H1 (cell line): ENCODE results near the gene C4B. TPM values are rescaled to one million over a fixed set of nuclear protein-coding genes. Genes with fewer than 3 reads are reported as not detected.

Experiments used
- CTCF ChIA-PET: fragments of 300-600 bp; sonication (Branson Sonifier 250); formaldehyde crosslinking; loops from one replicate; lab custom pipeline; 2021; ENCODE audit not compliant: partially characterized antibody; lab: Charles Lee
- POLR2A ChIA-PET: fragments of 300-600 bp; sonication (Branson Sonifier 250); formaldehyde crosslinking; loops from one replicate; lab custom pipeline; 2021; ENCODE audit warnings: inconsistent platforms; ENCODE audit not compliant: partially characterized antibody; lab: Charles Lee
- DNase-seq, 2 experiments: peaks; one replicate each; pipeline versions ENCODE4 v3.0.0 to v3.0.0-alpha.2; 2010 to 2022; ENCODE audit warnings: low spot score in 2 of 2, low read depth in 1 of 2, mixed read lengths in 1 of 2
- FAIRE-seq: peaks from 2 replicates; lab custom pipeline; 2011; peaks lifted over from hg19 to GRCh38; lab: Jason Lieb, UNC
- H2AFZ ChIP-seq: 2 replicates; pipeline ENCODE4 v1.8.1; 2012; ENCODE audit warnings: low read length, inconsistent platforms
- H2AK5ac ChIP-seq: 2 replicates; pipeline ENCODE4 v1.6.1; 2013; ENCODE audit warnings: low read depth, low read length
- H2BK120ac ChIP-seq: replicated peaks from 2 replicates; pipeline ENCODE3; 2013; ENCODE audit warnings: low read depth, low read length, inconsistent platforms
- H2BK12ac ChIP-seq: 2 replicates; pipeline ENCODE4 v1.6.1; 2013; ENCODE audit warnings: low read depth, low read length
- H2BK15ac ChIP-seq: 2 replicates; pipeline ENCODE4 v1.6.1; 2013; ENCODE audit warnings: low read length
- H2BK20ac ChIP-seq: 2 replicates; pipeline ENCODE4 v1.6.1; 2013; ENCODE audit warnings: low read length
- H2BK5ac ChIP-seq: 2 replicates; pipeline ENCODE4 v1.6.1; 2013; ENCODE audit warnings: low read depth, low read length
- H3K14ac ChIP-seq: 2 replicates; pipeline ENCODE4 v1.6.1; 2013; ENCODE audit warnings: inconsistent platforms; ENCODE audit not compliant: insufficient read length
- H3K18ac ChIP-seq: 2 replicates; pipeline ENCODE4 v1.6.1; 2013; ENCODE audit warnings: low read length; ENCODE audit errors: extremely low read depth
- H3K23ac ChIP-seq: 2 replicates; pipeline ENCODE4 v1.6.1; 2013; ENCODE audit warnings: inconsistent platforms; ENCODE audit not compliant: insufficient read length
- H3K23me2 ChIP-seq: 2 replicates; pipeline ENCODE4 v1.6.1; 2013; ENCODE audit warnings: low read depth, low read length
- H3K27ac ChIP-seq: 2 replicates; pipeline ENCODE4 v1.6.1; 2011; ENCODE audit warnings: low read depth, low read length, inconsistent platforms
- H3K27me3 ChIP-seq, 4 experiments: replicated peaks in 1 of 4; 1 replicate in 1 of 4; 2 replicates in 3 of 4; pipeline versions ENCODE4 v1.6.1 to v1.8.1; 2011 to 2013; ENCODE audit warnings: low read length in 3 of 4, mild to moderate bottlenecking in 3 of 4, inconsistent platforms in 2 of 4, mixed read lengths in 2 of 4, moderate library complexity in 1 of 4; ENCODE audit not compliant: control insufficient read depth in 3 of 4, insufficient read depth in 3 of 4; ENCODE audit errors: extremely low read depth in 1 of 4
- H3K36me3 ChIP-seq, 4 experiments: 2 replicates each; pipeline versions ENCODE4 v1.6.1 to v1.8.1; 2011 to 2013; ENCODE audit warnings: mild to moderate bottlenecking in 4 of 4, low read length in 3 of 4, moderate library complexity in 2 of 4, control low read depth in 1 of 4, inconsistent platforms in 1 of 4; ENCODE audit not compliant: insufficient read depth in 4 of 4, control insufficient read depth in 2 of 4
- H3K4ac ChIP-seq: replicated peaks from 2 replicates; pipeline ENCODE3; 2013; ENCODE audit warnings: low read length, low read depth, mixed read lengths, inconsistent platforms; ENCODE audit not compliant: insufficient read length
- H3K4me1 ChIP-seq, 4 experiments: replicated peaks in 1 of 4; 1 replicate in 1 of 4; 2 replicates in 3 of 4; pipeline versions ENCODE4 v1.6.1 to v1.8.1; 2011 to 2013; ENCODE audit warnings: low read length in 3 of 4, inconsistent platforms in 2 of 4, mixed read lengths in 1 of 4; ENCODE audit not compliant: insufficient read depth in 4 of 4, control insufficient read depth in 3 of 4
- H3K4me2 ChIP-seq, 2 experiments: 2 replicates each; pipeline versions ENCODE4 v1.6.1 to v1.8.1; 2011 to 2013; ENCODE audit warnings: low read depth in 2 of 2, low read length in 2 of 2, control low read depth in 1 of 2, inconsistent platforms in 1 of 2, mild to moderate bottlenecking in 1 of 2; ENCODE audit not compliant: insufficient read depth in 1 of 2
- H3K4me3 ChIP-seq, 4 experiments: fragments of 200-600, 300-600 bp in 1 of 4; sonication (generic), shearing (Covaris generic), sonication (Bioruptor Twin) in 1 of 4; 2 replicates each; pipeline versions ENCODE4 v1.5.1 to v1.8.1; 2011 to 2016; ENCODE audit warnings: low read length in 4 of 4, low read depth in 3 of 4, control low read depth in 2 of 4, inconsistent platforms in 2 of 4, mild to moderate bottlenecking in 2 of 4, mixed read lengths in 1 of 4, moderate library complexity in 1 of 4; ENCODE audit not compliant: insufficient read depth in 2 of 4; ENCODE audit errors: extremely low read depth in 1 of 4
- H3K56ac ChIP-seq: replicated peaks from 2 replicates; pipeline ENCODE3; 2013; ENCODE audit warnings: low read depth, mild to moderate bottlenecking, mixed read lengths, low read length, inconsistent platforms; ENCODE audit not compliant: insufficient read length
- H3K79me1 ChIP-seq: 2 replicates; pipeline ENCODE4 v1.6.1; 2013; ENCODE audit warnings: low read depth, low read length, control low read depth
- H3K79me2 ChIP-seq, 2 experiments: 2 replicates each; pipeline versions ENCODE4 v1.6.1 to v1.8.1; 2012 to 2013; ENCODE audit warnings: low read length in 2 of 2, mild to moderate bottlenecking in 2 of 2, inconsistent platforms in 1 of 2; ENCODE audit not compliant: insufficient read depth in 2 of 2, control insufficient read depth in 1 of 2
- H3K9ac ChIP-seq, 4 experiments: replicated peaks in 1 of 4; 1 replicate in 1 of 4; 2 replicates in 3 of 4; pipeline versions ENCODE4 v1.6.1 to v1.8.1; 2011 to 2013; ENCODE audit warnings: low read depth in 3 of 4, low read length in 3 of 4, control low read depth in 2 of 4, mild to moderate bottlenecking in 2 of 4, moderate library complexity in 2 of 4, inconsistent platforms in 1 of 4; ENCODE audit errors: extremely low read depth in 1 of 4
- H3K9me3 ChIP-seq, 2 experiments: 2 replicates each; pipeline versions ENCODE4 v1.6.1 to v1.8.1; 2012 to 2013; ENCODE audit warnings: mild to moderate bottlenecking in 2 of 2, moderate library complexity in 2 of 2, control low read depth in 1 of 2, inconsistent platforms in 1 of 2, low read depth in 1 of 2, low read length in 1 of 2, mixed read lengths in 1 of 2; ENCODE audit not compliant: insufficient read depth in 2 of 2
- H4K20me1 ChIP-seq, 2 experiments: replicated peaks in 1 of 2; 2 replicates each; pipeline versions ENCODE3 to v1.8.1; 2011 to 2013; ENCODE audit warnings: inconsistent platforms in 2 of 2, low read length in 2 of 2, mild to moderate bottlenecking in 1 of 2; ENCODE audit not compliant: insufficient read depth in 2 of 2, control insufficient read depth in 1 of 2
- H4K5ac ChIP-seq: 2 replicates; pipeline ENCODE4 v1.6.1; 2013; ENCODE audit warnings: low read length, low read depth, mixed read lengths, inconsistent platforms; ENCODE audit not compliant: insufficient read length
- H4K8ac ChIP-seq: 2 replicates; pipeline ENCODE4 v1.8.0; 2013; ENCODE audit warnings: mild to moderate bottlenecking, moderate library complexity, low read length, inconsistent platforms; ENCODE audit not compliant: insufficient read depth; ENCODE audit errors: extremely low read depth
- H4K91ac ChIP-seq: replicated peaks from 2 replicates; pipeline ENCODE3; 2013; ENCODE audit warnings: low read length, mixed read lengths, inconsistent platforms; ENCODE audit not compliant: insufficient read length
- EGR1 ChIP-seq: IDR thresholded peaks from 2 replicates; pipeline ENCODE4 v1.6.1; 2011; ENCODE audit warnings: low read depth, low read length, borderline replicate concordance
- POLR2A ChIP-seq, 2 experiments: IDR thresholded peaks; 1 replicate in 1 of 2; 2 replicates in 1 of 2; pipeline ENCODE4 v1.6.1; 2011; ENCODE audit warnings: low read depth in 2 of 2, low read length in 2 of 2, mild to moderate bottlenecking in 2 of 2; ENCODE audit errors: control extremely low read depth in 1 of 2
- SIX5 ChIP-seq: IDR thresholded peaks from 2 replicates; pipeline ENCODE4 v1.6.1; 2011; ENCODE audit warnings: mild to moderate bottlenecking, low read depth, low read length
- WGBS, 2 experiments: shearing (Covaris generic) in 1 of 2; methylation state at CpG; one replicate each; pipeline versions ENCODE4 v1.1.6 to v1.1.7; 2013 to 2015; ENCODE audit warnings: low lambda C conversion rate in 2 of 2, mixed read lengths in 2 of 2, inconsistent platforms in 1 of 2, low coverage in 1 of 2, missing lambda C conversion rate in 1 of 2; ENCODE audit not compliant: insufficient replicate concordance in 2 of 2, insufficient coverage in 1 of 2, insufficient read length in 1 of 2; ENCODE audit errors: extremely low coverage in 1 of 2, missing lambda C conversion rate in 1 of 2; 5-methylcytosine and 5-hydroxymethylcytosine counted together
- polyA plus RNA-seq, 7 experiments: library from polyadenylated mRNA; depleted of rRNA in 3 of 7; stranded (reverse) in 5 of 7; unstranded in 2 of 7; fragments of >200 nt in 5 of 7; fragments of 200-250 nt in 2 of 7; gene quantifications; 1 replicate in 5 of 7; 2 replicates in 1 of 7; 4 replicates in 1 of 7; pipeline versions ENCODE4 v1.2.1 to v1.2.3, GENCODE V29; 2011 to 2013; ENCODE audit warnings: missing spikeins in 2 of 7, mixed read lengths in 2 of 7
- total RNA-seq: library from RNA; stranded (reverse); fragmentation: NEBNext Ultra II Directional; extraction: Animal tissue kit (Norgen Biotek cat#: 25700); gene quantifications from 2 replicates; pipeline ENCODE4 v1.2.1, GENCODE V29; 2021

The C4B gene
- total and polyA plus RNA-seq, 2 of the 8 experiments (the other 6 are each of a cell fraction or from before 2014, with no cell fraction given), result 0.74 to 3.5 TPM

- H3K36me3 ChIP-seq, result peaks cover 14 to 67% (median 57%) of the 10 kb centered on the region in 4 experiments
Observed at GRCh38 chr6:31965700-31966099, 48.9 kb upstream of the C4B start.

More at GRCh38 chr6:31965700-31966099, 48.9 kb upstream of the C4B start:
- no peak overlapping the region for H3K23ac ChIP-seq
- H4K5ac ChIP-seq, result no peak overlapping the region
- ChIA-PET CTCF (interaction anchor here (1.3 to 10.2 kb wide), 3 partner anchors 14 to 81 kb away, joined by 3 to 84 read pairs (median 4); no protein-coding TSS in a partner anchor), POLR2A (interaction anchor here (0.6 to 15.3 kb wide), 3 partner anchors 10 to 12 kb away, joined by 3 to 279 read pairs (median 3); partner anchors contain the start of genes NELFE and SKIC2)
- no peak overlapping the region for H3K18ac ChIP-seq
- no peak overlapping the region for H2BK20ac ChIP-seq
- no peaks in the 10 kb centered on the region; a peak in 1 of 4 replicates for H3K79me2 ChIP-seq
- H4K20me1 ChIP-seq, result peaks cover 0 to 3% of the 10 kb centered on the region in 2 experiments
- TF ChIP-seq SIX5, result no peak
- TF ChIP-seq EGR1, result no peak
- no peak for TF ChIP-seq POLR2A (IDR thresholded peaks at IDR 0.05; ENCODE audit: control extremely low read depth in 1 of 2, low read depth in 2 of 2, low read length in 2 of 2)
- no peak overlapping the region for H3K56ac ChIP-seq
- no peaks in the 10 kb centered on the region for H3K27me3 ChIP-seq
- H3K9me3 ChIP-seq, result no peaks in the 10 kb centered on the region
- H2BK15ac ChIP-seq, result no peak overlapping the region
- no peak overlapping the region for H3K4ac ChIP-seq
- H3K14ac ChIP-seq, result no peak overlapping the region
- H4K91ac ChIP-seq, result no peak overlapping the region
- H3K79me1 ChIP-seq, result no peaks in the 10 kb centered on the region
- H3K27ac ChIP-seq, result no peak overlapping the region
- WGBS, 2 experiments, result 91% methylated on average over 13 of the region's 13 CpGs; no CpG with 5 or more reads in 1 of the 2 experiments
- FAIRE-seq, result no peak
- no peak overlapping the region for H2BK120ac ChIP-seq
- H3K4me1 ChIP-seq, result no peaks in the 10 kb centered on the region
- H2AK5ac ChIP-seq, result no peak overlapping the region
- H3K4me2 ChIP-seq, result no peak overlapping the region
- H2BK5ac ChIP-seq, result no peak overlapping the region
- no peak overlapping the region for H2AFZ ChIP-seq
- no peak for DNase-seq
- no peak overlapping the region for H2BK12ac ChIP-seq
- H4K8ac ChIP-seq, result no peak overlapping the region
- no peak overlapping the region for H3K9ac ChIP-seq
- H3K4me3 ChIP-seq, result no peak overlapping the region
- no peaks in the 10 kb centered on the region for H3K23me2 ChIP-seq
